ENCODE data around the gene DEFB128.

DNA sequence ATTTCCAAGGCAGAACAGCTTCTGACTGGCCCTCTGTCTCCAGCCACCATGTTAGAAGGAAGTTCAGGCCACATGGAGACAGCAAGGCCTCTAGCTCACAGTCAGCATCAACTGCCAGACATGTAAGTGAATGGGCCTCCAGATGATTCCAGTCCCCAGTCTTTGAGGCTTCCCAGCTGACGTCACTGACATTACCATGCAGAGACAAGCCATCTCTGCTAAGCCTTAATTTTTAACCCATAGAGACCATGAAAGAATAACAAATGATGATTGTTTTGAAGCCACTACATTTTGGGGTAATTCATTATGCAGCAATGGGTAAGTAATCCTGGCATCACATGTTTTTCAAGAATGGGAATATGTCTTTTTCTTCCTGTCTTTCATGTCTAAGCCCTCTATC is 26.3 kb upstream of the DEFB128 start:
- TF ChIP-seq HDGF (IDR thresholded peaks at IDR 0.05; ENCODE audit: borderline replicate concordance) (no peak), BHLHE40 (IDR thresholded peaks at IDR 0.05; ENCODE audit: borderline replicate concordance) (no peak), SP1 (IDR thresholded peaks at IDR 0.05) (no peak), FOXM1 (IDR thresholded peaks at IDR 0.05; ENCODE audit: borderline replicate concordance) (no peak), TARDBP (IDR thresholded peaks at IDR 0.05) (no peak), NFRKB (IDR thresholded peaks at IDR 0.05) (no peak), ELF4 (IDR thresholded peaks at IDR 0.05) (no peak), PKNOX1 (IDR thresholded peaks at IDR 0.05) (no peak), L3MBTL2 (conservative IDR thresholded peaks at IDR 0.05) (no peak), LEF1 (IDR thresholded peaks at IDR 0.05; ENCODE audit: borderline replicate concordance) (no peak), FOXA1 (IDR thresholded peaks at IDR 0.05) (no peak), FOXK2 (IDR thresholded peaks at IDR 0.05) (no peak), ARNT (IDR thresholded peaks at IDR 0.05) (no peak)
